ENCODE measurements around the gene RNF144B. TPM values are rescaled to one million over a fixed set of nuclear protein-coding genes. Genes with fewer than 3 reads are reported as not detected.
A peak's percentile ranks its signal among the peaks of the same experiment; 100 is the strongest.

The RNF144B gene
- total RNA-seq, 1 donor from 2014 or later: 7.2 TPM

DNA sequence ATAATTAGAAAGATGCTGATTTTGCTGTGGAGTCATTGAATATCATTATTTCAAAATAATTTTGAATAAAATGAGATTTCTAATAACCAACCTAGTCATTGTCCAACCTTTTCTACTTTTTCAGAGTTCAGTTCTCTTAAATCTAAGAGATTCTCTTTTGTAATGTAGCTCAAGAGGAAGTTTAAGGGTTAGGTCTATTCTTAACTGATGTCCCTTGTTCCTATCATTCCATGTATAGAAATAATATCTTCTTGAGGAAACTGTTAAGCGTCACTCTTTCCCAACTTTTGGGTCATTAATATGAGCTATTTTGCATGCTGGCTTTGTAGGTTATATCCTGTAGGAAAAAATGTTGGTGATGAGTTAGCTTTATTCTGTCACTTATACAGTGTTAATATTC lies 27.0 kb downstream of the RNF144B start:
- DNase-seq (ENCODE audit: low read depth): no peak
- TF ChIP-seq EZH2 (IDR thresholded peaks at IDR 0.05; ENCODE audit: insufficient read depth, low read length): no peak
- Histone ChIP-seq H3K27ac (ENCODE audit: low read depth, low read length) (no peak overlapping the region), H3K36me3 (ENCODE audit: insufficient read depth, low read length) (no peaks in the 10 kb centered on the region), H3K4me1 (ENCODE audit: insufficient read depth, low read length) (peaks cover 9% of the 10 kb centered on the region), H3K9me3 (ENCODE audit: insufficient read depth, low read depth, low read length) (no peaks in the 10 kb centered on the region), H2AFZ (ENCODE audit: low read depth, low read length) (no peak overlapping the region), H4K20me1 (ENCODE audit: insufficient read depth, low read length) (no peaks in the 10 kb centered on the region), H3K27me3 (ENCODE audit: insufficient read depth, low read length) (no peaks in the 10 kb centered on the region), H3K4me2 (ENCODE audit: low read length) (no peak overlapping the region), H3K79me2 (ENCODE audit: insufficient read depth, low read length) (no peaks in the 10 kb centered on the region), H3K9ac (ENCODE audit: low read length) (no peak overlapping the region), H3K4me3 (ENCODE audit: insufficient read depth, low read depth, low read length) (no peak overlapping the region)
- Mint-ChIP-seq H3K27ac (ENCODE audit: unreplicated experiment) (no peak overlapping the region), H3K9me3 (ENCODE audit: unreplicated experiment) (no peaks in the 10 kb centered on the region), H3K27me3 (ENCODE audit: low read depth, unreplicated experiment) (no peaks in the 10 kb centered on the region), H3K36me3 (ENCODE audit: low read depth, unreplicated experiment) (no peaks in the 10 kb centered on the region), H3K4me1 (ENCODE audit: low read depth, unreplicated experiment) (peaks cover 23% of the 10 kb centered on the region), H3K4me3 (ENCODE audit: unreplicated experiment) (no peak overlapping the region)
- FAIRE-seq: no peak

DNA sequence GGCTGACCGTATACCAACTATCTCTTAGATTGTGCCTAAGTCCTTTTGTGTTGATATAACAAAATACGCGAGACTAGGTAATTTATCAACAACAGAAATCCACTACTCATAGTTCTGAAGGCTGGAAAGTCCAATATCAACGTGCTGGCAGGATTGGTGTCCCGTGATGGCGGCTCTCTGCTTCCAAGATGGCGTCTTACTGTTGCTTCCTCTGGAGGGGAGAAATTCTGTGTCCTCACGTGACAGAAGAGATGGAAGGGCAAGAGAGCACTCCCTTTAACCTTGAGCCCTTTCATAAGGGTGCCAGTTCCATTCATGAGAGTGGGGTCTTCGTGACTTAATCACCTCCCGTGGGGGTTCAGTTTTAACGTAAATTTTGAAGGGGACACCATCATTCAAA lies 28.1 kb downstream of the RNF144B start:
- Mint-ChIP-seq H3K27ac (ENCODE audit: unreplicated experiment) (no peak overlapping the region), H3K27me3 (ENCODE audit: low read depth, unreplicated experiment) (no peaks in the 10 kb centered on the region), H3K9me3 (ENCODE audit: unreplicated experiment) (peaks cover 2% of the 10 kb centered on the region), H3K36me3 (ENCODE audit: low read depth, unreplicated experiment) (no peaks in the 10 kb centered on the region), H3K4me1 (ENCODE audit: low read depth, unreplicated experiment) (peaks cover 22% of the 10 kb centered on the region), H3K4me3 (ENCODE audit: unreplicated experiment) (no peak overlapping the region)
- Histone ChIP-seq H3K27me3 (ENCODE audit: insufficient read depth, low read length) (no peaks in the 10 kb centered on the region), H3K4me1 (ENCODE audit: insufficient read depth, low read length) (peaks cover 9% of the 10 kb centered on the region), H3K9ac (ENCODE audit: low read length) (no peak overlapping the region), H2AFZ (ENCODE audit: low read depth, low read length) (no peak overlapping the region), H3K79me2 (ENCODE audit: insufficient read depth, low read length) (no peaks in the 10 kb centered on the region), H3K4me3 (ENCODE audit: insufficient read depth, low read depth, low read length) (no peak overlapping the region), H3K27ac (ENCODE audit: low read depth, low read length) (no peak overlapping the region), H3K4me2 (ENCODE audit: low read length) (no peak overlapping the region), H4K20me1 (ENCODE audit: insufficient read depth, low read length) (no peaks in the 10 kb centered on the region), H3K9me3 (ENCODE audit: insufficient read depth, low read depth, low read length) (no peaks in the 10 kb centered on the region), H3K36me3 (ENCODE audit: insufficient read depth, low read length) (no peaks in the 10 kb centered on the region)
- TF ChIP-seq, protein P1, sequence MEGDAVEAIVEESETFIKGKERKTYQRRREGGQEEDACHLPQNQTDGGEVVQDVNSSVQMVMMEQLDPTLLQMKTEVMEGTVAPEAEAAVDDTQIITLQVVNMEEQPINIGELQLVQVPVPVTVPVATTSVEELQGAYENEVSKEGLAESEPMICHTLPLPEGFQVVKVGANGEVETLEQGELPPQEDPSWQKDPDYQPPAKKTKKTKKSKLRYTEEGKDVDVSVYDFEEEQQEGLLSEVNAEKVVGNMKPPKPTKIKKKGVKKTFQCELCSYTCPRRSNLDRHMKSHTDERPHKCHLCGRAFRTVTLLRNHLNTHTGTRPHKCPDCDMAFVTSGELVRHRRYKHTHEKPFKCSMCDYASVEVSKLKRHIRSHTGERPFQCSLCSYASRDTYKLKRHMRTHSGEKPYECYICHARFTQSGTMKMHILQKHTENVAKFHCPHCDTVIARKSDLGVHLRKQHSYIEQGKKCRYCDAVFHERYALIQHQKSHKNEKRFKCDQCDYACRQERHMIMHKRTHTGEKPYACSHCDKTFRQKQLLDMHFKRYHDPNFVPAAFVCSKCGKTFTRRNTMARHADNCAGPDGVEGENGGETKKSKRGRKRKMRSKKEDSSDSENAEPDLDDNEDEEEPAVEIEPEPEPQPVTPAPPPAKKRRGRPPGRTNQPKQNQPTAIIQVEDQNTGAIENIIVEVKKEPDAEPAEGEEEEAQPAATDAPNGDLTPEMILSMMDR (IDR thresholded peaks at IDR 0.05; ENCODE audit: insufficient read depth, low read depth, low read length): no peak
- no peak for TF ChIP-seq EZH2 (IDR thresholded peaks at IDR 0.05; ENCODE audit: insufficient read depth, low read length)
- DNase-seq (ENCODE audit: low read depth): no peak
- no peak for FAIRE-seq

DNA sequence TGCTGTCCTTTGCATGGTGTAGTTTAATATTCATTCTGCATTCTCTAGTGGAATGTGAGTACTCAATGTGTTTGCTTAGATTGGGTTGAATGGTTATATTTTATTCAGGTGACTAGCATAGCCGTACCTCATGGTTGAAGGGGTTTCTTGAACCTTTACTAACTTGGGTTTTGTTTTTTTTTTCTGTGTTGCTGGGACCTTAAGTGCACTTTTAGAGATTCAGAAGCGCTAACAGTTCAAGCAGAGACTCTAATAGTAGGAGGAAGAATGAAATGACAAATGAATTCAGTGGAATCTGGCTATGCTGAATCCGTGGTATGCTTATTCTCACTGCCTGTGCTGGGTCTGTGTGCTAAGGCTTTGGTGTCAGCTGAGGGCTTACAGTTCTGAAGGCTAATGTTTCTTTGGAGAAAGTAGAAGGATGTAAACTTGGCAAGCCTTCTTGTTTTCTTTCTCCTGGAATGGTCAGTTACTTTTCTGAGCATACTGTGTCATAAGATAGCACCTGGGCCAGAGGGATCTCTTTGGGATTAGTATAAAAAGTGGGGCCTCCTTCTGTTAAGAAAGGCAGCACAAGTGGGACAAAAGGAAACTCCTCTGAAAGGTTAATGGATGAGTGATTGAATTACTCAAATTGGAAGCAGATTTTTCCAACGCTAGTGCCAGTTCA lies 28.7 kb downstream of the RNF144B start:
- peaks cover 9% of the 10 kb centered on the region for H3K4me1 ChIP-seq (ENCODE audit: insufficient read depth, low read length)
- H3K4me2 ChIP-seq (ENCODE audit: low read length): no peak overlapping the region
- Mint-ChIP-seq H3K9me3 (ENCODE audit: unreplicated experiment) (peaks cover 2% of the 10 kb centered on the region), H3K36me3 (ENCODE audit: low read depth, unreplicated experiment) (no peaks in the 10 kb centered on the region), H3K4me3 (ENCODE audit: unreplicated experiment) (no peak overlapping the region), H3K27ac (ENCODE audit: unreplicated experiment) (no peak overlapping the region), H3K27me3 (ENCODE audit: low read depth, unreplicated experiment) (no peaks in the 10 kb centered on the region), H3K4me1 (ENCODE audit: low read depth, unreplicated experiment) (peaks cover 18% of the 10 kb centered on the region)
- peak; percentile 59 for DNase-seq (ENCODE audit: low read depth)
- TF ChIP-seq, protein P1 (IDR thresholded peaks at IDR 0.05; ENCODE audit: insufficient read depth, low read depth, low read length): no peak
- TF ChIP-seq EZH2 (IDR thresholded peaks at IDR 0.05; ENCODE audit: insufficient read depth, low read length): no peak
- no peaks in the 10 kb centered on the region for H3K27me3 ChIP-seq (ENCODE audit: insufficient read depth, low read length)
- no peaks in the 10 kb centered on the region for H3K36me3 ChIP-seq (ENCODE audit: insufficient read depth, low read length)
- H3K4me3 ChIP-seq (ENCODE audit: insufficient read depth, low read depth, low read length): no peak overlapping the region
- no peak for FAIRE-seq
- no peaks in the 10 kb centered on the region for H4K20me1 ChIP-seq (ENCODE audit: insufficient read depth, low read length)
- no peak overlapping the region for H3K27ac ChIP-seq (ENCODE audit: low read depth, low read length)
- no peak overlapping the region for H2AFZ ChIP-seq (ENCODE audit: low read depth, low read length)
- no peaks in the 10 kb centered on the region for H3K79me2 ChIP-seq (ENCODE audit: insufficient read depth, low read length)
- H3K9ac ChIP-seq (ENCODE audit: low read length): no peak overlapping the region
- no peaks in the 10 kb centered on the region for H3K9me3 ChIP-seq (ENCODE audit: insufficient read depth, low read depth, low read length)

Measured in astrocyte (in vitro differentiated cells and primary cell).